Transverse colon (tissue), 4 donors: Measurements from ENCODE around the gene MYO1C. TPM values are rescaled to one million over a fixed set of nuclear protein-coding genes. Genes with fewer than 3 reads are reported as not detected.
A peak's percentile ranks its signal among the peaks of the same experiment; 100 is the strongest.

Experiments used
- DNase-seq: peaks from one replicate; pipeline ENCODE4 v3.0.0-alpha.2; 2019
- H3K27ac ChIP-seq, 4 donors: fragments of 200-600 bp; sonication (generic); 2 replicates each; pipeline ENCODE4 v1.5.1; 2016 to 2018; ENCODE audit warnings: inconsistent platforms in 4 of 4
- H3K27me3 ChIP-seq: fragments of 200-600 bp; sonication (generic); 2 replicates; pipeline ENCODE4 v1.5.1; 2017; ENCODE audit warnings: inconsistent platforms
- H3K36me3 ChIP-seq, 4 donors: fragments of 200-600 bp; sonication (generic); 2 replicates each; pipeline ENCODE4 v1.5.1; 2017 to 2019; ENCODE audit warnings: inconsistent platforms in 4 of 4
- H3K4me1 ChIP-seq, 4 donors: fragments of 200-600 bp; sonication (generic); 2 replicates each; pipeline ENCODE4 v1.5.1; 2017 to 2020; ENCODE audit warnings: inconsistent platforms in 4 of 4
- H3K4me3 ChIP-seq, 4 donors: fragments of 200-600 bp; sonication (generic); 1 replicate in 1 of 4; 2 replicates in 3 of 4; pipeline versions ENCODE4 v1.5.1 to v1.6.1; 2017 to 2019; ENCODE audit warnings: inconsistent platforms in 4 of 4
- H3K9me3 ChIP-seq, 2 donors: fragments of 200-600 bp; sonication (generic); 2 replicates each; pipeline ENCODE4 v1.5.1; 2017 to 2019; ENCODE audit warnings: inconsistent platforms in 2 of 2
- EP300 ChIP-seq: sonication (generic); formaldehyde crosslinking; IDR thresholded peaks from one replicate; pipeline ENCODE4 v1.6.1; 2017; ENCODE audit warnings: antibody characterized with exemption, low read depth
- POLR2A ChIP-seq: fragments of 450-650 bp; IDR thresholded peaks from one replicate; pipeline ENCODE4 v1.6.1; 2016; ENCODE audit warnings: antibody characterized with exemption, mild to moderate bottlenecking, moderate library complexity
- POLR2AphosphoS5 ChIP-seq, 3 donors: sonication (generic); formaldehyde crosslinking; IDR thresholded peaks; one replicate each; pipeline ENCODE4 v1.6.1; 2016; ENCODE audit warnings: antibody characterized with exemption in 3 of 3
- WGBS, 2 donors: methylation state at CpG; one replicate each; pipeline ENCODE4 v1.1.5; 2018; ENCODE audit warnings: low coverage in 1 of 2; 5-methylcytosine and 5-hydroxymethylcytosine counted together
- in situ Hi-C, 4 donors: fragments of 200-750 bp; cut with MboI; loops; one replicate each; pipeline versions ENCODE4 v1.15.0 to v1.15.1; 2017; ENCODE audit warnings: low sequenced_read_pairs in 3 of 4, low pct_ligation_motif_present in 1 of 4, low pct_unique_long_range_greater_than_20kb in 1 of 4
- intact Hi-C: fragments of 100-400 bp; cut with DNase I; formaldehyde crosslinking; loops from one replicate; pipeline ENCODE4 v1.15.1; 2023; ENCODE audit warnings: low total_unique reads
- total RNA-seq, 4 donors: library from RNA; depleted of rRNA; stranded (reverse); fragments of >200 nt; gene quantifications; one replicate each; pipeline ENCODE4 v1.1.0, GENCODE V29; 2016
- TF ChIP-seq, protein P1 (sequence below), 5 experiments: fragments of 200-600 bp in 3 of 5; fragments of 450-650 bp in 2 of 5; sonication (generic) in 3 of 5; IDR thresholded peaks; 1 replicate in 2 of 5; 2 replicates in 3 of 5; pipeline ENCODE4 v1.5.1; 2016 to 2017; ENCODE audit warnings: antibody characterized with exemption in 5 of 5, inconsistent platforms in 3 of 5, mild to moderate bottlenecking in 2 of 5, moderate library complexity in 1 of 5

MYO1C gene
- total RNA-seq, 4 donors from 2014 or later, result 163 to 456 (median 219) TPM

DNA sequence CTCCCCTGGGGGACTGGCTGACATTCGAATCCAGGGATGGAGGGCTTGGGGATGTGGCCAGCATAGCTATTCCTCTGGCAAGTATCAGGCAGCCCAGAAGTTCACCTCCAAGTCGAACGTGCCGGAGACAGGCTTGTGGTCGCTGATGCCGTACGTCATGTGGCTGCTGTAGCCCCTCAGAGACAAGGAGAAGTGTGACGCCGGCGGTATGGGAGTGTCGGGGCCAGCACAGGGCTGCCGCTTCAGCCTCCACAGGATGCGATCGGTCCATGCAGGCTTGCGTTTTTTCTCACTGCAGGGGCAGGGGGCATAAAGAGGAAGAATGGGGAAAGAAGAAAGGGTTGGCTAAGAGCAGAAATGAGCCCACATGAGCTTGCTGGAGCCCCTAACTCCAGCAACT is 5.3 kb upstream of the MYO1C start:
- H3K36me3 ChIP-seq, result peaks cover 0 to 15% (median 0%) of the 10 kb centered on the region in 4 donors
- no peak for DNase-seq
- in situ Hi-C loops (no loop called here), intact Hi-C loops (no loop called here)
- H3K9me3 ChIP-seq, result no peaks in the 10 kb centered on the region
- no peak overlapping the region for H3K27ac ChIP-seq
- TF ChIP-seq, protein P1, sequence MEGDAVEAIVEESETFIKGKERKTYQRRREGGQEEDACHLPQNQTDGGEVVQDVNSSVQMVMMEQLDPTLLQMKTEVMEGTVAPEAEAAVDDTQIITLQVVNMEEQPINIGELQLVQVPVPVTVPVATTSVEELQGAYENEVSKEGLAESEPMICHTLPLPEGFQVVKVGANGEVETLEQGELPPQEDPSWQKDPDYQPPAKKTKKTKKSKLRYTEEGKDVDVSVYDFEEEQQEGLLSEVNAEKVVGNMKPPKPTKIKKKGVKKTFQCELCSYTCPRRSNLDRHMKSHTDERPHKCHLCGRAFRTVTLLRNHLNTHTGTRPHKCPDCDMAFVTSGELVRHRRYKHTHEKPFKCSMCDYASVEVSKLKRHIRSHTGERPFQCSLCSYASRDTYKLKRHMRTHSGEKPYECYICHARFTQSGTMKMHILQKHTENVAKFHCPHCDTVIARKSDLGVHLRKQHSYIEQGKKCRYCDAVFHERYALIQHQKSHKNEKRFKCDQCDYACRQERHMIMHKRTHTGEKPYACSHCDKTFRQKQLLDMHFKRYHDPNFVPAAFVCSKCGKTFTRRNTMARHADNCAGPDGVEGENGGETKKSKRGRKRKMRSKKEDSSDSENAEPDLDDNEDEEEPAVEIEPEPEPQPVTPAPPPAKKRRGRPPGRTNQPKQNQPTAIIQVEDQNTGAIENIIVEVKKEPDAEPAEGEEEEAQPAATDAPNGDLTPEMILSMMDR (IDR thresholded peaks at IDR 0.05), result no peak
- no peak for TF ChIP-seq POLR2A
- TF ChIP-seq EP300, result no peak
- TF ChIP-seq POLR2AphosphoS5 (IDR thresholded peaks at IDR 0.05), result no peak
- 92 to 93% methylated on average over 13 to 15 of the region's 15 CpGs for WGBS, 2 donors
- H3K4me3 ChIP-seq, result no peak overlapping the region
- no peaks in the 10 kb centered on the region for H3K27me3 ChIP-seq
- H3K4me1 ChIP-seq, result peaks cover 13 to 24% (median 14%) of the 10 kb centered on the region in 4 donors

DNA sequence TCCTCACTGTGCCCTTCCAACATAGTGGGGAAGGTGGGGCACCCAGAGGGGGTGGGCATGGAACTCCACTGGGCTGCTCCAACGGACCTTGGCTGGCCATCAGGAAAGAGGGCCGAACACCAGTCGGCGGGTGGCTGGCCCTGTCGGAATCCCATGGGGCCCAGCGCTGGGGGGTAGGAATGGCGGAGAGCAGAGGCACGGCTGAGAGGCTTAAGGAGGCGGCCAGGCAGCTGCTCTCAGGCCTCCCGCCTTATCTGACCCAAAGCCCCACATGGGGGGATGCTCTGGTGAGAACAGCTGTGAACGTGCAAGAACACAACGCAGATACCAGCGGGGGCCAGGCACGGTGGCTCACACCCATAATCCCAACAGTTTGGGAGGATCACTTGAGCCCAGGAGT is 4.4 kb upstream of the MYO1C start:
- H3K27ac ChIP-seq, result peak overlapping the region in 1 of 4 donors; percentile 96
- DNase-seq, result no peak
- H3K9me3 ChIP-seq, result no peaks in the 10 kb centered on the region
- H3K36me3 ChIP-seq, result peaks cover 0 to 15% (median 0%) of the 10 kb centered on the region in 4 donors
- H3K4me1 ChIP-seq, result peaks cover 23 to 33% (median 24%) of the 10 kb centered on the region in 4 donors
- H3K27me3 ChIP-seq, result no peaks in the 10 kb centered on the region
- H3K4me3 ChIP-seq, result no peak overlapping the region
- WGBS, 2 donors, result 91% methylated on average over 14 of the region's 14 CpGs; no CpG with 5 or more reads in 1 of the 2 donors
- intact Hi-C loops, result no loop called here
- TF ChIP-seq EP300 (no peak), POLR2AphosphoS5 (IDR thresholded peaks at IDR 0.05) (no peak), POLR2A (no peak)
- TF ChIP-seq, protein P1 (IDR thresholded peaks at IDR 0.05), result no peak
- in situ Hi-C loops, result no loop called here

DNA sequence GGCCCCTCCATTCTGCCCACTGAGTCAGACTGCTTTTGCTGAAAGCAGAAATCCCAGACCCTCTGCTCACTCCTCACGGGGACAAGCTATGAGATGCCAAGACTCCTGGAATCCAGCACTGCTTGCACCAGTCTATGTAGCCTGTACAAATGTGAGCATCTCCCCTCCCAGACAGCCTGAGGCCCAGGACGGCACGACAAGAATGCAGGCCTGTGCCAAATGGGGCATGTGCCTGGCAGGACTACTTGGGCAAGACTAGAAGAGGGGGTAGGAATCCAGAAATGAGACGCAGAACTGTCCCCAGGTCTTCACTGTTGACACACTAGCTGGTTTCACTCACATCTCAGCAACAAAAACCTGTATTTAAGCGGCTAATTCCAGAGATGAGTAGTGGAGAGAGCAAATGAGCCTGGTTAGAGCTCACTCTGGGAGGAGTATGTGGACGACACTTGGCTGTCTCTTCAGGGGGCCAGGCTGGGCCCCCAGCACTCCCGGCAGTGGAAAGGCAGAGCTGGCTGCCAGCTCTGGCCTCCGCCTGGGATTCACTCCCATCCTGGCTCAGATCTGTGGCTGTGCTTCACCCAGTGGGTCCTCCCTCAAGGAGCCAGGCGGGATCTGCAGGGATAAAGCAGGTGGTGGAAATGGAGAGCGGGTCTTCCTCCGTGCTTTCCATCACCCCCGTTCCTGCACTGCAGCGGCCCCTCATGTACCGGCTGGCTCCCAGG is 2.9 kb upstream of the MYO1C start:
- intact Hi-C loops, result no loop called here
- WGBS, 2 donors, result 82 to 84% methylated on average over 3 to 14 of the region's 14 CpGs
- Histone ChIP-seq H3K27me3 (no peaks in the 10 kb centered on the region), H3K4me3 (no peak overlapping the region), H3K4me1 (peaks cover 27 to 38% (median 30%) of the 10 kb centered on the region in 4 donors), H3K9me3 (no peaks in the 10 kb centered on the region), H3K36me3 (peaks cover 0 to 15% (median 0%) of the 10 kb centered on the region in 4 donors), H3K27ac (peak overlapping the region; percentile 28 to 99 (median 97))
- no peak for DNase-seq
- in situ Hi-C loops, result no loop called here
- no peak for TF ChIP-seq POLR2A
- TF ChIP-seq EP300, result no peak
- TF ChIP-seq POLR2AphosphoS5 (IDR thresholded peaks at IDR 0.05), result peak in 2 of 3 donors; percentile 22 to 64

DNA sequence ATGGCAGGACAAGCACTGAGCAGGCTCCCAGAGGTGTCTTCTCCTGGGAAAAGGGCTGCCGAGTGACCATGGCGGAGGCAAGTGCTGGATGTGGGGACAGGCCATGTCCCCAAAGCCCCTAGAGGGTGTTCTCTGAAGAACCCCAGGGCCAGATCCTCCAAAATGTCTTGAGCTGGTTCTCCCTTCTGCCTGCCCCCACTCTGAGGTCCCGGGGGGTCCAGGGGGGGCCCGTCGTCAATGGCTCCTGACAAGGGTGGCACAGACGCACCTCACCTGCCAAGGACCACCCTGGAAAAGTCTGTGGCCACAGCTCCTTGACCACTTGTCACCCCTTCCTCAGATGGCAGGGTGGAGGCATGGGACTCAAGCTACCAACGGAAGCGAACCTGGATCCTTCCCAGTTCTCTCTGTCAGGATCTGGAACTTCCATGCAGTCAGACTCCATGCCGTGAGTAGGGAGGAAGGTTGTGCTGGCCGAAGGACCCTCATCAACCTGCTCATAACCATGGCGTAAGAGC is 2.3 kb upstream of the MYO1C start:
- Histone ChIP-seq H3K36me3 (peaks cover 0 to 15% (median 0%) of the 10 kb centered on the region in 4 donors), H3K9me3 (no peaks in the 10 kb centered on the region), H3K27ac (peak overlapping the region; percentile 28 to 99 (median 97)), H3K27me3 (no peaks in the 10 kb centered on the region), H3K4me3 (no peak overlapping the region), H3K4me1 (peaks cover 33 to 45% (median 36%) of the 10 kb centered on the region in 4 donors)
- WGBS, 2 donors, result 91% methylated on average over 10 of the region's 11 CpGs; no CpG with 5 or more reads in 1 of the 2 donors
- no peak for TF ChIP-seq POLR2AphosphoS5 (IDR thresholded peaks at IDR 0.05)
- TF ChIP-seq POLR2A, result no peak
- TF ChIP-seq, protein P1 (IDR thresholded peaks at IDR 0.05), result no peak
- TF ChIP-seq EP300, result no peak
- no peak for DNase-seq
- intact Hi-C loops, result no loop called here
- in situ Hi-C loops, result no loop called here
